ENCODE measurements around the gene ZFAND3. TPM values are rescaled to one million over a fixed set of nuclear protein-coding genes. Genes with fewer than 3 reads are reported as not detected.

Gene ZFAND3
- polyA plus RNA-seq, 1 of the 3 experiments (the other 2 are of a cell fraction), result 16.7 TPM

DNA sequence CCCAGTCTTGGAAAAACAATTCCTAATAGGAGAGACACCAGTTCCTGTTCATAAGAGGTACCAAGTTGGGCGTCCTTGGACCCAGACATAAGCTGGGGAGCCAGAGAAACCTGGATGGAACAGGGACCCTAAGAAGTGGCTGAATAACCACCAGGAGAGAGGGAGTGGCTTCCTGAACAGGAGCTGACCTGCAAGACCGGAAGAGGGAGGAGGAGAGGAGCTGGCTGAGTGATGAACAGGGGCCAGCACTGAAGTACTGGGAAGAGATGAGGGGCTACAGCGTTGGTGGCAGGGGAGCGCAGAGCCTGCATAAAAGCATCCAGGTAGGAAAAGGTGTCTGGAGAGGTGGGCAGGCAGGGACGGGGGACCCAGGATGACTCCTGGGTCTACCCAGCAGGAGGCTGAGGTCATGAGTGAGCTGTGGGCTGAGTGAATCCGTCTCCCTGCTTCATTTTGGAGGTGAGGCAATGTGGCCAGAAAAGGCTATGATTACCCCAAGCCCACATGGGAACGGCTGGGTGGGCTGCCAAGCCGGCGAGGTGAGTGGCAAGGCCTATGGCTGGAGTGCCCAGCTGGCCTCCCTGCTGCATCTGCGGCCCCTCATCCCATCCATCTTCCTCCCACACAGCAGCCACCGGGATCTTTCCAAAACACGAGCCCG lies 34.4 kb upstream of the ZFAND3 start:
- TF ChIP-seq CTCF (IDR thresholded peaks at IDR 0.05), result no peak
- TF ChIP-seq, protein P1, sequence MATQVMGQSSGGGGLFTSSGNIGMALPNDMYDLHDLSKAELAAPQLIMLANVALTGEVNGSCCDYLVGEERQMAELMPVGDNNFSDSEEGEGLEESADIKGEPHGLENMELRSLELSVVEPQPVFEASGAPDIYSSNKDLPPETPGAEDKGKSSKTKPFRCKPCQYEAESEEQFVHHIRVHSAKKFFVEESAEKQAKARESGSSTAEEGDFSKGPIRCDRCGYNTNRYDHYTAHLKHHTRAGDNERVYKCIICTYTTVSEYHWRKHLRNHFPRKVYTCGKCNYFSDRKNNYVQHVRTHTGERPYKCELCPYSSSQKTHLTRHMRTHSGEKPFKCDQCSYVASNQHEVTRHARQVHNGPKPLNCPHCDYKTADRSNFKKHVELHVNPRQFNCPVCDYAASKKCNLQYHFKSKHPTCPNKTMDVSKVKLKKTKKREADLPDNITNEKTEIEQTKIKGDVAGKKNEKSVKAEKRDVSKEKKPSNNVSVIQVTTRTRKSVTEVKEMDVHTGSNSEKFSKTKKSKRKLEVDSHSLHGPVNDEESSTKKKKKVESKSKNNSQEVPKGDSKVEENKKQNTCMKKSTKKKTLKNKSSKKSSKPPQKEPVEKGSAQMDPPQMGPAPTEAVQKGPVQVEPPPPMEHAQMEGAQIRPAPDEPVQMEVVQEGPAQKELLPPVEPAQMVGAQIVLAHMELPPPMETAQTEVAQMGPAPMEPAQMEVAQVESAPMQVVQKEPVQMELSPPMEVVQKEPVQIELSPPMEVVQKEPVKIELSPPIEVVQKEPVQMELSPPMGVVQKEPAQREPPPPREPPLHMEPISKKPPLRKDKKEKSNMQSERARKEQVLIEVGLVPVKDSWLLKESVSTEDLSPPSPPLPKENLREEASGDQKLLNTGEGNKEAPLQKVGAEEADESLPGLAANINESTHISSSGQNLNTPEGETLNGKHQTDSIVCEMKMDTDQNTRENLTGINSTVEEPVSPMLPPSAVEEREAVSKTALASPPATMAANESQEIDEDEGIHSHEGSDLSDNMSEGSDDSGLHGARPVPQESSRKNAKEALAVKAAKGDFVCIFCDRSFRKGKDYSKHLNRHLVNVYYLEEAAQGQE (IDR thresholded peaks at IDR 0.05; ENCODE audit: low read depth, low read length), result no peak
- no peak for TF ChIP-seq RCOR1 (IDR thresholded peaks at IDR 0.05; ENCODE audit: low read length)
- TF ChIP-seq RFX5 (IDR thresholded peaks at IDR 0.05; ENCODE audit: low read length), result no peak
- TF ChIP-seq RXRA (IDR thresholded peaks at IDR 0.05; ENCODE audit: borderline replicate concordance, low read depth), result no peak
- TF ChIP-seq TEAD4 (IDR thresholded peaks at IDR 0.05; ENCODE audit: borderline replicate concordance, insufficient read depth), result no peak
- TF ChIP-seq FOXJ3 (CRISPR knock-in tag; IDR thresholded peaks at IDR 0.05), result no peak
- TF ChIP-seq JUND (IDR thresholded peaks at IDR 0.05), result no peak
- TF ChIP-seq, protein P2, sequence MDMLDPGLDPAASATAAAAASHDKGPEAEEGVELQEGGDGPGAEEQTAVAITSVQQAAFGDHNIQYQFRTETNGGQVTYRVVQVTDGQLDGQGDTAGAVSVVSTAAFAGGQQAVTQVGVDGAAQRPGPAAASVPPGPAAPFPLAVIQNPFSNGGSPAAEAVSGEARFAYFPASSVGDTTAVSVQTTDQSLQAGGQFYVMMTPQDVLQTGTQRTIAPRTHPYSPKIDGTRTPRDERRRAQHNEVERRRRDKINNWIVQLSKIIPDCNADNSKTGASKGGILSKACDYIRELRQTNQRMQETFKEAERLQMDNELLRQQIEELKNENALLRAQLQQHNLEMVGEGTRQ (IDR thresholded peaks at IDR 0.05; ENCODE audit: borderline replicate concordance, low read depth, low read length), result no peak
- TF ChIP-seq NRF1 (IDR thresholded peaks at IDR 0.05; ENCODE audit: low read depth, low read length), result no peak
- no peak for TF ChIP-seq GATA2 (CRISPR knock-in tag; IDR thresholded peaks at IDR 0.05)
- no peak for TF ChIP-seq EZH2phosphoT487 (IDR thresholded peaks at IDR 0.05; ENCODE audit: borderline replicate concordance, low read depth)
- TF ChIP-seq SMC3 (IDR thresholded peaks at IDR 0.05; ENCODE audit: low read depth, low read length), result no peak
- TF ChIP-seq TCF12 (IDR thresholded peaks at IDR 0.05), result no peak
- no peak for TF ChIP-seq FOXM1 (IDR thresholded peaks at IDR 0.05; ENCODE audit: low read depth)
- Histone ChIP-seq H3K27me3 (ENCODE audit: insufficient read depth) (no peaks in the 10 kb centered on the region), H3F3A (replicated peaks; ENCODE audit: insufficient read depth) (no peaks in the 10 kb centered on the region), H4K20me1 (ENCODE audit: insufficient read depth) (no peaks in the 10 kb centered on the region), H3K9me3 (no peaks in the 10 kb centered on the region), H3K9ac (no peak overlapping the region), H3K4me1 (ENCODE audit: control insufficient read depth in 1 of 2, insufficient read depth in 2 of 2, low read depth in 1 of 2, low read length in 1 of 2) (peaks cover 0 to 21% of the 10 kb centered on the region in 2 experiments; a peak in 1 of 4 replicates), H3K4me3 (ENCODE audit: low read depth in 2 of 2, low read length in 1 of 2) (no peak overlapping the region), H2AFZ (ENCODE audit: low read depth) (no peak overlapping the region), H3K27ac (ENCODE audit: low read depth in 2 of 2, low read length in 1 of 2) (no peak overlapping the region), H3K4me2 (no peak overlapping the region), H3K36me3 (replicated peaks in 1 of 2; ENCODE audit: control insufficient read depth in 1 of 2, insufficient read depth in 2 of 2, low read length in 1 of 2) (no peaks in the 10 kb centered on the region), H3K79me2 (ENCODE audit: insufficient read depth) (no peaks in the 10 kb centered on the region), H3K9me2 (no peaks in the 10 kb centered on the region)
- ChIA-PET CTCF (interaction anchor here (1.3 to 2.2 kb wide), 2 partner anchors 10 to 709 kb away, joined by 5 to 9 read pairs; no protein-coding TSS in a partner anchor), POLR2A (interaction anchor here (1.0 kb wide), 1 partner anchor 34 kb away, joined by 3 read pairs; no protein-coding TSS in a partner anchor)
- 94% methylated on average over 9 of the region's 13 CpGs for WGBS (ENCODE audit: low lambda C conversion rate)
- no peak for DNase-seq

Measured in SK-N-SH (cell line).